Suppressor macrophage treated with lipopolysaccharide for 4 hours (primary cell): Measurements from ENCODE around the gene IL17RB.

Source experiments
- DNase-seq: peaks from one replicate; pipeline ENCODE4 v3.0.0-alpha.2; 2020

The IL17RB gene

GRCh38 chr3:53833053-53833645, 13.2 kb upstream of the IL17RB start:
- DNase-seq: no peak

DNA sequence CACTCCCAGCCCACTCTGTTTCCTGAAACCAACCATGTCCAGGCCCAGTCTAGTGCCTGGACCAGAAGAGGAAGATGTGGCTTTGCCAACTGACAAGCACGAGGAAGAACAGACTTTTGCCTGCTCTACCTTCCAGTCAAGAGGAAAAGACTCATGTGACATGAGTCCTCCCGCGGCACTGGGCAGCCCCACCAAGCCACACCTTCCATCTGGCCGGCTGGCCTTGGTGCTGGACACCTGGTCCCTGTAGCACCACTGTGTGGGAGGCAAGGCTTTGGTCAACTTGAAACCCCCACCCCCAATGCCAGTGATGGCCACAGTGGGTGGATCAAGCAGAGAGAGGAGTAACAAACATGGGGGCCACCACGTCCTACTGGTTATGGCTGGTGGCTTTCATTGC, 12.7 kb upstream of the IL17RB start:
- no peak for DNase-seq

GRCh38 chr3:53834429-53835095, 11.8 kb upstream of the IL17RB start:
- peak; percentile 73 for DNase-seq

- no peak for DNase-seq
Observed at GRCh38 chr3:53835257-53835656, 11.1 kb upstream of the IL17RB start.

DNA sequence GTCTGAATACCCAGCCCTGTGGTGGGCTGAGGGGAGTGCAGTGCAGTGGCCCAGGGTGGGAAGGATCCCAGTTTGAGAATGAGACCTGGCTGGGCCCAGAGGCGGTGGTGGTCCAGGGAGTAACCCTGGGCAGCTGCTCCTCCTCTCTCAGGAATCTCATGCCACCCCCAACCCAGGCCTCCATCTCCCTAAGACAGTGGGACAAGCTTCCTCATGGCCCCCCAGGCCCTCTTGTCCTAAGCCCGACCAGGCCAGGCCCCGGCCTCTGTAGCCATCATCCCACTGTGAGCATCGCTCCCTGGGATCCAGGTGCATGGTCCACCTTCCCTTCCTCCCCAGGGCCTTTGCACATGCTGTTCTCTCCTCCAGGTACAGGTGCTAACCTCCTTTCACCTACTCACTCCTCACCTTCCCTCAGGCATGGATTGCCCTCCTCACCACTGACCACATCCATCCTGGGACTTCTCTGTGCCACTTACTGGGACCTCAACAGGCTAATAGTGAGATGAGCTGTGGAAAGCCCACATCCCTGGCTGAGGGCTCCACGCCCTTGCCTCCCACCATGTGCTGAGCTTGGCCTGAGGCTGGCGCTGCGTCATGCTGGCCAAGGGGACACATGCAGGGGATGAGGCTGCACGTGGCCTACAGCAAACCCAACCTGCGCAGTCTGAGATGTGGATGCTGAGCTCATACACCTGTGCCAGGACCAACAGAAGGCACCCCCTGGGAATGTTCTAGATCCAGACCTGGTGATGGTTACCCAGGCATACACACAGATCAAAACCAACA, 10.1 kb upstream of the IL17RB start:
- no peak for DNase-seq

- no peak for DNase-seq
Observed at GRCh38 chr3:53837331-53837730, 9.0 kb upstream of the IL17RB start.

DNA sequence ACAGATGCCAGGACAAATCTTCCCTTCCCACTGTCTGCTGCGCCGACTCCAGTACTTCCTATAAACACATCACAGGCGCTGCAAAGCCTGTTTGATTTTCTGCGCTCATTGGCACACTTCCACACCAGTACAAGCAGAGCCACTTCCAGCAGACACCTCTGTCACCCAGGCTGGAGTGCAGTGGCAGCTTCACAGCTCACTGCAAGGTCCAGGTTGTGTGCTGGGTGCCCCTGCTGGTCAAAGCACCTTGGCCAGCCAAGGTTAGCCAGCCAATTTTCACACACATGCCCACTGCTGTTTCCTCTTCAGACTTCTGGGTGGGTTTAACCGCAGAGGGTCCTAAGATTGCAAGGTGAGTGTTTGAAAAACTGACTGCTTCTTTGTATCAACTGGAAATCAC, 5.1 kb upstream of the IL17RB start:
- DNase-seq: no peak

DNA sequence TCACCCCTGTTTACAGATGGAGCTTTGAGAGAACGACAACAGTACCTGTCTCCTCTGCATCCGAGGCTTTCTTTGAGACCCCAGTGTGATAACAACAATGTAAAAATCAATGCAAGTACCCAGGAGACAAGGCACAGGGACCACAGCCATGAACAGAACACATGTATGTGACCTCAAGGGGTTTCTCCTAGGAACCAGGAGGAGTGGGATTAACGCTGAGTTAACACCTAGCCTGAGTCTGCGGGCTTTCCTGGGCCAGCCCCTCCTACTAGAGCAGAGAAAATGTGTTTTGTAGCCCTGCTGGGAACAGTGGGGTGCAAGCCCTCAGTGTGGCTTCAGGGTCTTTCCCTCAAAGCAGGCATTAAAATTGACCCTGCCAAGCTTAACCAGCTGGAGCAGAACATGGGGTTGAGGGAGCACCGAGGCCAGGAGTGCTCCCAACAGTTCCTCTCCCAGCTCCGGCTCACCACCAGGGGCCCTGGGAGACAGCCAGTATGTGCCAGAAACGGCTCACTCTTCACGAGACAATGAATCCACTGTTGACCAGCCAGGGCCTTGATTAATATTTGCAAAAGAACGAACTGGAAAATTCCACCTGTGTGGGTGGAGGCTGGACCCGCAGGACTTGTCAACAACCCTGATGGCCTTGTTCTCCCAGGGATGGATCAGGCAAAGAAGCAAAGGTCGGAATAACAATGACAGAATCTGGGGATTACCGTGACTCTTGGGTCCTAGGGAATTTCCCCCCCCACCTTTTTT, 3.8 kb upstream of the IL17RB start:
- no peak for DNase-seq

GRCh38 chr3:53843195-53844177, 2.9 kb upstream of the IL17RB start:
- no peak for DNase-seq

DNA sequence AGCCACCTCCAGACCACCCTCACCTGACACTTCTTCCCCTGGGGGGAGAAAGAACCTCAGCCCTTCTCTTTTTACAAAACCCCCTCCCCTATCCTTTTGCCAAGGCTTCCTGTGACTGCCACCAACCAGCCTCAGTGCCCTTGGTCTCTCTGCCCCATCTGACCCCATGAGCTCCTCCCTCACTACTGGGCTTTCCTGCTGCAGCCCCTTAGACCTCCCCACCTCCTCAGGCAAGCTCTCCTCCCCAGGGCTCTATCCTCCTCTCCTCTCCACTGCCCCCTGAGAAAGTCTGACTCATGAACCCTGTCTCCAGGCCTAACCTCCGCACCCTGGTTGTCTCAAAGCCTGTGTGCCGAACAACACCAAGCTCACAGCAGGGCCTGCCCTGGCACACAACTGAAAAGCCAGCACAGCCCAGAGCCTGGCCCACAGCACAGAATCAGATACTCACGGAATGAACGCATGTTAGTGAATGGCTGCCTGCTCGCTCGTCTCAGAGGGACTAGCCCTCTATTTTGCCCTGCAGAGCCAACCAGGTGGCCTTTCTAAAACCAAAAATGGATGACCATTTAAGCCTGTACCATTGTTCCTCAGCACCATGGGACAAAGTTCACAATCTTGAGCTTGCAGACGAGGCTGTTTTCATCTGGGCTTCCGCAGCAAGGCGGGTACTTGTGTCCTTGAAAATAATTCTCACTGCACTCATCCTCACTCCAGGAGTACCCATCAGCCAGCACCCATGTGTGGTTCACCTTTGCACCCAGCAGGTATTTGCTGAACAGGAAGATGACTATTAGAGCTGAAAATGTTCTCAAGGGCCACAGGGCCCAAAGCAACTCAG, 1.9 kb upstream of the IL17RB start:
- no peak for DNase-seq

DNA sequence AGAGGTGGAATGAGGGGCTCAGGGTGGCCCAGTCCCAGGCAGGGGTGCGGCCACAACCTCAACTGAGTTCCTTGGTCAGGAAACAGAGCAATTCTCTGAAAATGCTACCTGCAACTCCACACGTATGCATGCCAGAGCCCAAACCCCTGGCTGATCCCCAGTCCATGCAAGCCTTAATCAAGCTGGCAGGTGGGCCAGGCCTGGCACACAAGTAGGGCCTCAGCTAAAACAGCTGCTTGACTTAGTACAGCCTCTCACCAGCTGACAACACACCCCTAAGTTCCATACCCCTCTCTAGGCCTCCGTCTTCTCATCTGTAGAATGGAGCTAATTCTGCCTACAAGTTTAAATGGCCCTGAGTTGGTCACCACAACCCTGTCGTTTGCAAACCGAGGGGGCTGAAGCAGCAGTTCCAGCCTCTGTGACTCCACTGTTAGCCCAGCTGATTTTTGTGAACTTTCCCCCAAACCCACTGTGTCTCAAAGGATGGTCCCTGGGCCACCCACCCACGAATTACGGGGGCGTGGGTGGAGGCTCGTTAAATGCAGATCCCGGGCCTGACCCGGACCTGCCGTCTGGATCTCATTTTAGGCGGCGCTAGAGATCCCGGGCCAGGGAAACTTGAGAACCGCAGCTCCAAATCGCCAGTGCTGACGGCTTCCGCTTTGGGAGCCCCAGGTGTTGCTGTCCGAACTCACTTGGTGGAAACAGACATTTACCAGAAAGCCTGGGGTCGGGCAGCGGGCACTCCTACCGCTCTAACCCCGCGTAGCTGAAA, 1.1 kb upstream of the IL17RB start:
- peak; percentile 15 for DNase-seq

DNA sequence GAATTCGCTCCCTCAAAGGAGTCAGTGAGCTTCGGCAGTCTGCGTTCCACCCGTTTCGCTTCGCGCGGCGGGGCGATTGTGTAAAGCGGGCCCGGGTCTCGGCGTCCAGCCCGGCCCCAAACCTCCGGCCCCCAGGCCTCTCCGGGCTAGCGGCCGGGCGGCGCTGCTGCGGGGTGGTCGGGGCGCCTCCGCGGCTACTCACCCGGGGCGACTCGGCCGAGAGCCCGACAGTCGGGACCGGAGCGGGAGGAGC, 561 bp upstream of the IL17RB start:
- DNase-seq: no peak

DNA sequence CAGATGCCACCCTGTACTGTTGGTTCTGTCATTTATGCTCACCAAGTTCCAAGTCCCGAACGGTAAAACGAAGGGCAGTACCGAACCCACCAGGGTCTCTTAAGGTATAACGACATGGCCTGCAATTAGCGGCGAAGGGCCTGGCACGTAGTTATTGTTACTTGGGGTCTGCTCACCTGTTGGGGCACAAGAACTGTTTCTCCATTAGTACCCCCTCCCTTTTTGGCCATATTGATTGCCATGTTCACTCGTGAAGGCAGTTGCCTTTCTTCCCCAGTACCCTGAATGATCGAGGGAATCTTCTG, 435 bp downstream of the IL17RB start:
- no peak for DNase-seq

DNA sequence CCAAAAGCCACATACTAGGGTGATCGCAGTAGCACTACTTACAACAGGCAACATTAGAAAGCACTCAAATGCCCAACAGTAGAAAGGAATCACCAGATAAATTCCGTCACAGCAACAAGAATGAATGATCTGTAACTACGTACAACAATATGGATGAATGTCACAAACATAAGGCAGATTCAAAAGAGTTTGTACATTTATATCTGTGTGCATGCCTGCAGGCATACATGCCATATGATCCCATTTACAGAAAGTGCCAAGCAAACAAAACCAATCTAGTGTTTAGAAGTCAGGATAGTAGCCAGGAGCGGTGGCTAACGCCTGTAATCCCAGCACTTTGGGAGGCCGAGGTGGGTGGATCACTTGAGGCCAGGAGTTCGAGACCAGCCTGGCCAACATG, 3.5 kb downstream of the IL17RB start:
- no peak for DNase-seq

- no peak for DNase-seq
Observed at GRCh38 chr3:53850895-53851294, 4.5 kb downstream of the IL17RB start.

GRCh38 chr3:53856964-53857363, 10.6 kb downstream of the IL17RB start:
- no peak for DNase-seq

DNA sequence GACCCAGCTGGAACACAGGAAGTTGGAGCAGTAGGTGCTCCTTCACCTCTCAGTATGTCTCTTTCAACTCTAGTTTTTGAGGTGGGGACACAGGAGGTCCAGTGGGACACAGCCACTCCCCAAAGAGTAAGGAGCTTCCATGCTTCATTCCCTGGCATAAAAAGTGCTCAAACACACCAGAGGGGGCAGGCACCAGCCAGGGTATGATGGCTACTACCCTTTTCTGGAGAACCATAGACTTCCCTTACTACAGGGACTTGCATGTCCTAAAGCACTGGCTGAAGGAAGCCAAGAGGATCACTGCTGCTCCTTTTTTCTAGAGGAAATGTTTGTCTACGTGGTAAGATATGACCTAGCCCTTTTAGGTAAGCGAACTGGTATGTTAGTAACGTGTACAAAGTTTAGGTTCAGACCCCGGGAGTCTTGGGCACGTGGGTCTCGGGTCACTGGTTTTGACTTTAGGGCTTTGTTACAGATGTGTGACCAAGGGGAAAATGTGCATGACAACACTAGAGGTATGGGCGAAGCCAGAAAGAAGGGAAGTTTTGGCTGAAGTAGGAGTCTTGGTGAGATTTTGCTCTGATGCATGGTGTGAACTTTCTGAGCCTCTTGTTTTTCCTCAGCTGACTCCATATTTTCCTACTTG, 11.9 kb downstream of the IL17RB start:
- no peak for DNase-seq

GRCh38 chr3:53859178-53859577, 12.8 kb downstream of the IL17RB start:
- DNase-seq: no peak

GRCh38 chr3:53860196-53860595, 13.8 kb downstream of the IL17RB start:
- DNase-seq: no peak

DNA sequence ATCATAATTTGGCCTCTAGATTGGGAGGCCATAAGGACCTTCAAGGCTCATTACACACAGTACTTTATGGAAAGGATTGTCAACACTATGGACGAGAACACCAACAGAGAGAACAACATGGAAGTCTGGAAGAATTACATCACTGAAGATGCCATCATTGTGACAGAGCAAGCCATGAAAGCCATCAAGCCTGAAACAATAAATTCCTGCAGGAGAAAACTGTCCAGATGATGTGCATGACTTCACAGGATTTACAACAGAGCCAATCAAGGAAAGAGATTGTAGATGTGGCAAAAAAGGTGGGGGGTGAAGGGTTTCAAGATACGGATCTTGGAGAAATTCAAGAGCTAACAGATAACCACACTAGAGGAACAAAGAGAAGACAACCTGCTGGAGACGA, 15.9 kb downstream of the IL17RB start:
- DNase-seq: no peak

- DNase-seq: no peak
Observed at GRCh38 chr3:53863145-53863544, 16.8 kb downstream of the IL17RB start.
